Spleen (tissue), 7 donors: ENCODE measurements around the gene MRE11.

Experiments used
- POLR2A ChIP-seq, 3 donors: fragments of 450-650 bp; IDR thresholded peaks; one replicate each; pipeline ENCODE4 v1.5.1; 2017; ENCODE audit warnings: antibody characterized with exemption in 3 of 3, mild to moderate bottlenecking in 1 of 3
- TF ChIP-seq, protein P1 (sequence below), 11 experiments: fragments of 200-600 bp in 7 of 11; fragments of 450-650 bp in 4 of 11; sonication (generic) in 4 of 11; IDR thresholded peaks in 8 of 11; conservative IDR thresholded peaks in 3 of 11; 1 replicate in 7 of 11; 2 replicates in 4 of 11; pipeline versions ENCODE4 v1.4.0 to v1.8.0; 2016 to 2021; ENCODE audit warnings: antibody characterized with exemption in 11 of 11, inconsistent platforms in 4 of 11, mild to moderate bottlenecking in 1 of 11
- donor health status: DM: no; HTN: no; CAD: no; lungs with moderate emphysema.
- donor health status: DM: no; HTN: no; CAD: no.
- donor health status: DM: no; HTN: no; CAD: no.

GRCh38 chr11:94525546-94526324 is 32.1 kb upstream of the MRE11 start:
- no peak for TF ChIP-seq POLR2A (IDR thresholded peaks at IDR 0.05)
- TF ChIP-seq, protein P1, sequence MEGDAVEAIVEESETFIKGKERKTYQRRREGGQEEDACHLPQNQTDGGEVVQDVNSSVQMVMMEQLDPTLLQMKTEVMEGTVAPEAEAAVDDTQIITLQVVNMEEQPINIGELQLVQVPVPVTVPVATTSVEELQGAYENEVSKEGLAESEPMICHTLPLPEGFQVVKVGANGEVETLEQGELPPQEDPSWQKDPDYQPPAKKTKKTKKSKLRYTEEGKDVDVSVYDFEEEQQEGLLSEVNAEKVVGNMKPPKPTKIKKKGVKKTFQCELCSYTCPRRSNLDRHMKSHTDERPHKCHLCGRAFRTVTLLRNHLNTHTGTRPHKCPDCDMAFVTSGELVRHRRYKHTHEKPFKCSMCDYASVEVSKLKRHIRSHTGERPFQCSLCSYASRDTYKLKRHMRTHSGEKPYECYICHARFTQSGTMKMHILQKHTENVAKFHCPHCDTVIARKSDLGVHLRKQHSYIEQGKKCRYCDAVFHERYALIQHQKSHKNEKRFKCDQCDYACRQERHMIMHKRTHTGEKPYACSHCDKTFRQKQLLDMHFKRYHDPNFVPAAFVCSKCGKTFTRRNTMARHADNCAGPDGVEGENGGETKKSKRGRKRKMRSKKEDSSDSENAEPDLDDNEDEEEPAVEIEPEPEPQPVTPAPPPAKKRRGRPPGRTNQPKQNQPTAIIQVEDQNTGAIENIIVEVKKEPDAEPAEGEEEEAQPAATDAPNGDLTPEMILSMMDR (IDR thresholded peaks at IDR 0.05 in 8 of 11, conservative IDR thresholded peaks at IDR 0.05 in 3 of 11), result no peak
